Kidney tubule cell (primary cell): Measurements from ENCODE around the gene RBM5.
A peak's percentile ranks its signal among the peaks of the same experiment; 100 is the strongest.

Source experiments
- DNase-seq: peaks from one replicate; pipeline ENCODE4 v3.0.0-alpha.2; 2018; ENCODE audit warnings: low spot score

RBM5 gene

DNA sequence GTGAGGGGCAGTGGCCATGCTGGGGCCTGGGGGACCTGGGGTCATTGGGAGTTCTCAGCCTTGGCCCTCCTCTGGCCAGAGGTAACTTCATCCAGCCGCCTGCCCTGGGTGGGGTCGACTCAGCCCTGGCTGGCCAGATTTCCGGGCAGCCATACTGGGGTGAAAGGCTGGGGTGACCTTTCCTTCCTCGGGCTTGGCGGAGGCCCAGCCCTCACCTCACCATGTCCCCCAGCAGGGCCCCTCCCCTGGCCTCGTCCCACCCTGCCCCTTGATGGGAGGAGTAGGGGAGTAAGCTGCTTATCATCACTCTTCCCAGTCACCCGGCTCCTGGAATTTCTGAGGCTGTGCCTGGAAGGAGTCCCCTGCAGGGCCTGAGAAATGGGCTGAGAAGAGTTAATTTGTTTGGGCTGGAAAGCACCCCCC lies 71.9 kb downstream of the RBM5 start:
- no peak for DNase-seq

DNA sequence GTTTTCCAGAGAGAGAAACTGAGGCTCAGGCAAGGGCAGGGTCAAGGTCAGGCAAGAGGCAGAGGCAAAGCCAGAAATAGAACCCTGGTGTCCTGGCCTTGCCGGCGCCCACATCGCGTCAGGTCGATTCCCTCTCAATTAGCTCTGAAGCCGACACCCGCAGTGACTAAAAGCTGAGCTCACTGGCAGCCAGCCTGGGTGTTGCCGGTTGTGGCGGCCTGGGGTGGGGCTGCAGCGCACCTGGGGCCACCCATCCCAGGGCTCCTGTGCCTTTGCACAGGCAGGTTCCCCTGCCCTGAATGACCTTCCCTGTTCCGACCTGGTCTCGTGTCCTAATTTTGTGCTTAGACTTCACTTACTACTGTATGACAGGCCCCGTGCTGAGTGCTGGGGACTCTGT lies 72.6 kb downstream of the RBM5 start:
- no peak for DNase-seq

DNA sequence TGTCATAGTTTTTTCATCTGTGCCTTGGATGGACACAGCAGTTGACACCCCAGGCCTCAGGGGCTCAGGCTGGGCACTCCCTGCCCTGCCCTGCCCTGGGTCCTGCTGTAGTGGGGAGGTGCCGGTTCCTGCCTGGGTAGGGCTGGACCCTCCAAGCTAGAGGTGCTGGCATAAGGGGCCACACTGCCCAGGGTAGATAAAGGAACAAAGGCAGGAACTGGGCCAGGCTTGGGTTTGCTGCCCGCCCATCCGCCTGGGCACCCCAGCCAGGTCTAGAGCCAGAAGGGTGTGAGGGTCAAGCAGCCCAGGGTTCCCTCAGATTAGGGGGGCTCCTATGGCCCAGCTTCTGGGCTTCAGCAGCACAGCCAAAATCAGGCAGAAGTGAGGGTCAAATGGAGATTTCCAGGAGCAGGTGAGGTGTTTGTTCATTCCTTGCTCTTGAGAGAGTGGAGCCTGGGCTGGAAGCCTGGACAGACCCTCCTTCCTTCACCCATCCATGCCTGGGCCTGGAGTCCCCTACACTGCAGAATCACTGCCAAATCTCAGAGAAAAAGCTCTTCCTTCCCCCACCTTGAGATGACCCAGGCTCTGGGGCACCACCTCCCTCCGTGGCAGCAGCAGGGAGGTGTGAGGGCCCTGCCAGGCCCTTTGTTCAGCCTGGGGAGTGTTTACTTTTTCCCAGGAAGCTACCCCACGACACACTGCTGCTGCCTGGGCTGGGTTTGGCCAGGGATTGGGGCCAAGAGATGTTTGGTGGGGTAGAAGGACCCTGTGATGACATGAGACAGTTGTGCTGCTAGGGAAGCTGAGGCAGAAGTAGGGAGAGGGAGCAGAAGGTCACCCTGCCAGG lies 73.5 kb downstream of the RBM5 start:
- no peak for DNase-seq

DNA sequence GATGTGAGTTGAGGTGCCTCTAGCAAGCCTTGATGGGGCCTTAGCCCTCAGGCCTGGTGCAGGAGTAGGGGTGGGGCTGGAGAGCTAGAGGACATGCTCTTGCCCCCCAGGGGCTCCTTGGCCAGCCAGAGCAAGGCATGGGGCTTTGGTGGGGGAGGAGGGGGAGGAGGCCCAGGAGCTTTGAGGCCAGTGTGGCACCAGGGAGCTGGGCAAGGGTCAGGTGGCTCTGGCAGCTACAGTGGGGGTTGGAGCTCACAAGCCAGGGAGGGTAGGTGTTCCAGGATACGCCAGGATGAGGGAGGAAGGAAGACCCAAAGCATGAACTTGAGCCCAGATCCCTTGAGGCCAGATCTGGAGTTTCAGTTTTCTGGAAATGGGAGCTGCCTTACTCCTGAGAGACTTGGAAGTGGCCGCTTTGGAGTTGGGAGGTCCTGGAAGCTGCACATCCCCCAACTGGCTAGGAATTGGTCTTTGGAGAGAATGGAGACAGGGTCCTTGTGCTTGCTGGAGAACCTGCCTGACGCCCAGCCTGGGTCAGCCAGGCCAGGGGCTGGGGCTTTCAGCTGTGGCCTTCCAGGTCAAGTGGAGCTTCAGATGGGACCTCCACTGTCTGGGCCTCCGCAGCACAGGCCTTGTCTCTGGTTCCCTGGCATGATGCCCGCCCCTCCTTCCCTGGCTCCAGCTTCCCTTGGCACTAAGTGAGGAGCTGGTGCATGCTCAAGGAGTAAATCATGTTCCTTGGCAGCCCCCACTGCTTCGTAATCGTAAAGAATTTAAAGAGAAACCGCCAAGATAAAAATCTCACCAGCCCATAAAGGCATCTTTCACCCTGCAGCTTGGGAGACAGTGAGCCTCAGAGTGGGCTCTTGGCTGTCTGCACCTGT lies 75.1 kb downstream of the RBM5 start:
- peak; percentile 87 for DNase-seq

DNA sequence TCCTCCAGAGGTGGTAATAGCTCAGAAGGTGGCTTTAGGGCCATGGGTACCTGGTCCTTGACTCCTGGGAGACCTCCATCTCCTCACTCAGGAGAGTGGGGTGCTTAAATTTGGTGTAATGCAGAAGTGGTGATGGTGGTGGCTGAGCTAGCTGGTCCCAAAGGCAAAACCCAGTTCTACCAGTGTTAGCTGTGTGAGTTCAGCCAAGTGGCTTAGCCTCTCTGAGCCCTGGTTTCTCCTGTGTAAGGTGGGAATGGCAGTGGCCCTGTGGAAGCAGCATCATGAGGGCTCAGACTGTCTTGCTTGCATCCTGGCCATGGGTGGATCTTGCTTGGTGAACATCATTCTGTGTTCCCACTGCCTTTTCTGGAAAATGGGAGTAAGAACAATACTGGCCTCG lies 75.8 kb downstream of the RBM5 start:
- no peak for DNase-seq

DNA sequence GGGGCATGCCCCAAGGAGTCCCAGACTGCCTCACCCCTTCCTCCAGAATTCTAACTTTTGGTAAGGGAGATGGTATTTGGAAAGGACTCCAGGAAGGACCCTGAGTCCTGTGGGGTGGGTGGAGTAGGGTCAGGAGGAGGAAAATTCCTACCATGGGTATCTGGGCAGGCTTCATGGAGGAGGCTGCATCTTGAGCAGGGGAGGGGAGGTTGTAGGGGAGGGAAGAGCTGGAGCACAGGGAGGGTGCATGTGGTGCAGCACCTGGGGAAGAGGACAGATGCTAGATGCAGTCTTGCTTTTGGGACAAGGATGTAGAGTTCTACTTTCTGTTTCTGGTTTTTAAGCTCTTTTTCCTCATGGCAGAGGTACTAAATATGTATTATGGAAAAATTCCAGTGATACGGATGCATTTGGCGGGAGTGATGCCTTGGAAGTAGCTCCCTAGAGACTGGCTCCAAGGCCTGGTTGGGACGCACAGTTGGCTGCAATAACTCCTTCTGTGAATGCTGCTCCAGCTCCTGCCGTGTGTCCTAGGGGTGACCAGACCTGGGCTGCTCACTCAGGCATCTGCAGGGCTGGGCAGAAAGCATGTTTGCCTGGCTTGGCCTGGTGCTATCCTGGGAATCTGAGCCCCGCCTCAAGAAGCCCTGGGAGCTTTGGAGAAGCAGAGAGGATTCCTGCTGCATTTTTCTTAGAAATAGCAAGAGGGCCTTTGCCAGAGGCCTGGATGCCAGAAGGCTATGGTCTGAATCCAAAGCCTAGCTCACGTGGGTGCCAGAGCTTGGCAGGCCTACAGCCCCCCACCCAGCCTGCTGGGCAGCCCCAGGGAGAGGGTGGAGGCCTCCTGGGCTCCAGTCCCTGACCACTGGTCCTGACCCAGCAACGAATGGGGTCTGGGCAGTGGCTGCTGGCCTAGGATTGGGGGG lies 76.5 kb downstream of the RBM5 start:
- peak; percentile 69 for DNase-seq

DNA sequence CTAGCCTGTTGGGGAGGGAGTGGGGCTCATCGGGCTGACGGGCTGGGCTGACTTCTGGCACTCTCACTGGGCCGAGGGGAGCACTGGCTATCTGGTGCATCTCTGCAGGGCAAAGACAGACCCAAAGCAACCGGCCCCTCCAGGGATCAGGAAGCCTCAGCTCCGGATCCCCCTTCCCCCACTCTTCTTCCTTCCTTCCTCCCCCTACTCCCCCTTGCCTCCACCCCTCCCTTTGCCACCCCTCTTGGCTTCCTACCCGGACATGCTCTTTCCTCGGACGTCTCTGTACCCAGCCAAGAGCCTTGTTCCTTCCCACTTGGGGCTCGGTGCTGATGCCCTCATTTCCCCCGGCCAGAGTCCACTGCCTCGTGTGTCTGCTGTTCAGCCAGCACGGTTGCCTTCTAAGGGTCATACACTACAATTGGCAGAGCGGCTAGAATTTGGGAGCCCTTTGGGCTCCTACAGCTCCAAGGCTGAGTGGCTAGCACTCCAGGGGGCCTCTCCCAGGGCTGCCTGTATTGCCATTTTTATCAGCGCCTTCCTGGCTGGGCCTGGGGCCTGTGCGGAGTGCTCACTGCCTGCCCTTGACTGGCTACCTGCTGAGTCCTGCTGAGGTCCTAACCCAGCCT lies 77.3 kb downstream of the RBM5 start:
- DNase-seq, result peak; percentile 30

DNA sequence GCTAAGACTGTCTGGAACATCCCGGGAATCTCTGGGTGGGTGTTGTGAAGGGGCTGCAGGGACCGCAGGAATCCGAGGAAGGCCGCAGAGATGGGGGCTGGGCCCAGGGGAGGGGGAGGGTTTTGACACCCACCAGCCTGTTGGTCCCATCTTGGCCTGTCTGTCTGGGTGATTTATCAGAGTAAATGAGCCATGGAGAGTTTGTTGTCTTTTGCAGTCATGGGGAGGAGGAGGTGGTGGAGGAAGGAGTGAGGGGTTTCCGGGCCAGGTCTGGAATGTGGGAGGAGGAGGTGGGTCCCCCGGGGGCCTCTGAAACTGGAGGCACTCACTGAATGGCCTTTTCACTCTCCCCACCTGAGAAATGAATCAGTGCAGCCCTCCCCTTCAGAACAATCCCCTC lies 77.9 kb downstream of the RBM5 start:
- DNase-seq, result peak; percentile 88

DNA sequence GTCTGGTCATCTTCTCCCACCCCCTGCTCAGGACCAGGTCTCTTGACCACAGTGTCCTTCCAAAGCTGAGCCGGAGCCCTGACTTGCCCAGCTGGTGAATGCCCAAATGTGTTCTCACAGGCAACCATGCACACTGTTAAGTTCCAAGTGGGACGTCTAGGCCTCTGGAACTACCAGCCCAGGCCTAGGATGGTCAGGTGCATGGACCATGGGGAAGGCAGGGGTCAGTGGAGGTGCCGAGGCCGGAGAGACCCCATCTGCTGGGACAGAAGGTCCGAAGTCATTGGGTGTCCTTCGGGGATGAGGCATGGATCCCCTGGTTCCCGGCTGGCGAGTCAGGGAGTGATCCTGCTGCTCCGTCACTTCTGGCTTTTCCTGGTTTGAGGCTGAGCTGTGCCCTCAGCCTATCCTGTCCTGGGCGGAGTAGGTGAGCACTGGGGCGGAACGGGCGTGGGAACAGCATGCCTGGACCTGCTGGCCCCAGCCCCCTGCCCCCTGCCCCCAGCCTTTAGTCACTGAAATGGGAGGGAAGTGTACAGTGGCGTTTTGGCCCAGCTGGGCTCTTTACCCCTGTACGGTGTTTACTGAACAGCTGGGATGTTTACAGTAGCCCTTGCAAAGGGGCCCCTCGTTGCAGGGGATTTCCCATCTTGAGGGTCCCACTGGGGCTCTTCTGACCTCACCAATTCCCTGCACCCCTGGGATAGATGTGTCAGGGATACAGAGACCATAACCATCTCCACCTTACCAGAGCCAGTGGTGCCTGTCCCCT lies 78.5 kb downstream of the RBM5 start:
- peak; percentile 94 for DNase-seq

DNA sequence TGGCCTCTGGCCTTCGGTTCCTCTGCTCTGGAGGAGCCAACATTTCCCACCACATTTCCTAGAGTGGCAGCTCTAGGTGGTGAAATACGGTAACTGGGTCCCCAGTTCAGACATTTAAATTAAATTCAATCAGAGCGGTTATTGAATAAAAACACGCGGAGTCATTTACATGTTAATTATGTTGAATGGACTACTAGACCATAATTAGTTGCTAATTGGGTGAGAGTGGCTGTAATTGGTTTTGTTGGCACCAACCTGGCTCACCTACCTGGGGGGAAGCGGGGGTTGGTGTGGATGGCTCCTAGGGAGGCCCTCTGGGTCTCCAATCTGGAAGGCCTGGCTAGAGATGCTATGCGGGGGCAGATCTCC lies 79.1 kb downstream of the RBM5 start:
- DNase-seq, result no peak

DNA sequence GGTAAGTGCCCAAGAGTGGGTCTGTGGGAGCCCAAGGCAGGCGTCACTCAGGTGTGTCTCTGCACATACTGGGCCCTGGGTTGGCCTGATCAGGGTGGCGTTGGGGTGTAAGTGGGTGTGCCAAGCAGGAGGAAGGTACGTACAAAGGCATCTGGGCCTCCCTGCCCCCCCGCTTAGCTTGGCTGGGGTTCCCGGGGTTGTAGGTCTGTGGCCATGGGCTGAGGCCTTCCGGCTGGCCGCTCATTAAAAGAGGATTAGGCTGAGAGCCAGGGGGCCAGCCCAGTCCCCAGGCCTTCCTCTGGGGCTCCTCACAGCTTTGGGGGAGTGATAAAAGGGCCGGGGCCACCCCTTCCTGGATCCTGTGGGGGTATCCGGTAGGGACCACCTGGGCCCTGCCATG lies 79.7 kb downstream of the RBM5 start:
- DNase-seq, result no peak
